ENCODE measurements around the gene PANK4.

The PANK4 gene

GRCh38 chr1:2522230-2522629 is 4.2 kb downstream of the PANK4 start:
- no peak for TF ChIP-seq ZNF274 (IDR thresholded peaks at IDR 0.05; ENCODE audit: low read depth, low read length)
- H3K4me3 ChIP-seq (ENCODE audit: low read length): no peak overlapping the region

DNA sequence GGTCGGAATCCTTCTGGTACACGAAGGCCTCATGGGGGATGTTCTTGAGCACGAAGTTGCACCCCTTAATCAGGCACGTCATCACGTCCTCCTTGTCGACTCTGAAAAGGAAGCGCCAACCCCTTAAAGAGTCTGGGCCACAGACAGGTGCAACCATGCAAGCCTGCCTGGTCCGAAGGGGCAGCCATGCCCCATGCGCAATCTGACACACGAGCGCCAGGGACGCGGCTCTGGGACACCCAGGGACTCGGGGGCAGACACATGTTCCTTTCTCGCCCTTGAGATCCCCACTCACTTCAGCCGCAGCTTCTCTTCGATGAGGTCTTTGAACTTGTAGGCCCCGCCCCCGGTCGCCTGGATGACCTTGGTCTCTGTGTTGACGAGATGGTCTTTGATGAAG is 5.6 kb downstream of the PANK4 start:
- no peak overlapping the region for H3K4me3 ChIP-seq (ENCODE audit: low read length)
- no peak for TF ChIP-seq ZNF274 (IDR thresholded peaks at IDR 0.05; ENCODE audit: low read depth, low read length)

- TF ChIP-seq ZNF274 (IDR thresholded peaks at IDR 0.05; ENCODE audit: low read depth, low read length): no peak
- H3K4me3 ChIP-seq (ENCODE audit: low read length): no peak overlapping the region
Measured at GRCh38 chr1:2520206-2520605, 6.2 kb downstream of the PANK4 start.

- H3K4me3 ChIP-seq (ENCODE audit: low read length): no peak overlapping the region
Measured at GRCh38 chr1:2519729-2520128, 6.7 kb downstream of the PANK4 start.

GRCh38 chr1:2519029-2519685 is 7.2 kb downstream of the PANK4 start:
- H3K4me3 ChIP-seq (ENCODE audit: low read length): no peak overlapping the region
- TF ChIP-seq ZNF274 (IDR thresholded peaks at IDR 0.05; ENCODE audit: low read depth, low read length): no peak

More at GRCh38 chr1:2519729-2520128, 6.7 kb downstream of the PANK4 start:
- no peak for TF ChIP-seq ZNF274 (IDR thresholded peaks at IDR 0.05; ENCODE audit: low read depth, low read length)

DNA sequence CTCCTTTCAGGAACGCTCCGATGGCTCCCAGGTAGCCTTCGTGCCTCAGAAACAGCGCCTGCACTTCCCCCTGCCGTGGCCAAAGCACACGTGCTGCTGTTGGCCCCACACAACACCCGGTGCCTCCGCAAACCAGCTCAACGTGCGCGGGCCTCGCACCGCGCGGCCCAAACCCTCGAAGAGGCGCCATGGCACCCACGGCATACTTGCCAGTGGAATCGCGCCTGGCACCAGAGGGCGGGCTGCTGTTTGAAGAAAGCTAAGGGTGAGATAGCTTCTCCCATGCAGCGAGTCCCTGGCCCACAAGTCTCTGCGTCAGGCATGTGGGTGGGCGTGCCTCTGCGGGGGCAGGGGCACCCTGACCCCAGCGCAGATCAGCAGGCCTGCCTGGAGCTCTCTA is 7.9 kb downstream of the PANK4 start:
- no peak overlapping the region for H3K4me3 ChIP-seq (ENCODE audit: low read length)
- no peak for TF ChIP-seq ZNF274 (IDR thresholded peaks at IDR 0.05; ENCODE audit: low read depth, low read length)

DNA sequence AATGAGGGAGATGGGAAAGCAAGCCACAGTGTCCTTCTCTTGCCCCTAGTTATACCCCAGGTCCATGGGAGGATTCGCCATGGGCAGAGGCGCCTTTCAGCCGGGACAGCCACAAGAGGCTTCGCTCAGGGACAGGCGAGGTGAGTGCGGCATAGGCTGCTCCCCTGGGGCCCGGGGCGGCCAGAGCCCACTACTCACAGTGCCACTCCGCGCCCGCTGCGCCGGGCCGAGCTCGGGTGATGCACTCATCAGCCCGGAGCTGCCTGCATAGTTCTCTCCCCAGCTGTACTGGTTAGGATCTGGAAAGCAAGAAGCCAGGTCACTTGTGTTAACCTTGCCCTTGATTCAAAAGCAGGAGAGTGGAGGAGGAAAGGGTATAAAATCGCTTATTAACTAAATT is 8.4 kb downstream of the PANK4 start:
- no peak for TF ChIP-seq ZNF274 (IDR thresholded peaks at IDR 0.05; ENCODE audit: low read depth, low read length)
- H3K4me3 ChIP-seq (ENCODE audit: low read length): no peak overlapping the region

GRCh38 chr1:2516946-2517345 is 9.4 kb downstream of the PANK4 start:
- no peak overlapping the region for H3K4me3 ChIP-seq (ENCODE audit: low read length)
- no peak for TF ChIP-seq ZNF274 (IDR thresholded peaks at IDR 0.05; ENCODE audit: low read depth, low read length)

- TF ChIP-seq ZNF274 (IDR thresholded peaks at IDR 0.05; ENCODE audit: low read depth, low read length): no peak
- H3K4me3 ChIP-seq (ENCODE audit: low read length): no peak overlapping the region
Measured at GRCh38 chr1:2516124-2516523, 10.3 kb downstream of the PANK4 start.

DNA sequence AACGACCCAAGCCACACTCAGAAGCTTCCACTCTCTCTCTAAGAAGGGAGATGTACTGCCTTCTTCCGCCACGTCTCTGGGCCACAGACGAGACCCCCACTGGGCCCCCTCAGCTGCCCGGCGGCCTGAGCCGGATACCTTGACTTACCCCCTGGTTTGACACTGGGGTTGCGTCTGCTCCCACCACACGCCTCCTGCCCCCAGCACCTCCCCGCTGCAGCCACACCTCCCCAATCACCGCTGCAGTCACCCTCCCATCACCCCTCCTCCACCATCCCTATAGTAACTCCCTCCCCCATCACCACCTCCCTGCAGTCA is 10.7 kb downstream of the PANK4 start:
- no peak overlapping the region for H3K4me3 ChIP-seq (ENCODE audit: low read length)
- TF ChIP-seq ZNF274 (IDR thresholded peaks at IDR 0.05; ENCODE audit: low read depth, low read length): no peak

GRCh38 chr1:2514863-2515762 is 11.3 kb downstream of the PANK4 start:
- no peak for TF ChIP-seq ZNF274 (IDR thresholded peaks at IDR 0.05; ENCODE audit: low read depth, low read length)

DNA sequence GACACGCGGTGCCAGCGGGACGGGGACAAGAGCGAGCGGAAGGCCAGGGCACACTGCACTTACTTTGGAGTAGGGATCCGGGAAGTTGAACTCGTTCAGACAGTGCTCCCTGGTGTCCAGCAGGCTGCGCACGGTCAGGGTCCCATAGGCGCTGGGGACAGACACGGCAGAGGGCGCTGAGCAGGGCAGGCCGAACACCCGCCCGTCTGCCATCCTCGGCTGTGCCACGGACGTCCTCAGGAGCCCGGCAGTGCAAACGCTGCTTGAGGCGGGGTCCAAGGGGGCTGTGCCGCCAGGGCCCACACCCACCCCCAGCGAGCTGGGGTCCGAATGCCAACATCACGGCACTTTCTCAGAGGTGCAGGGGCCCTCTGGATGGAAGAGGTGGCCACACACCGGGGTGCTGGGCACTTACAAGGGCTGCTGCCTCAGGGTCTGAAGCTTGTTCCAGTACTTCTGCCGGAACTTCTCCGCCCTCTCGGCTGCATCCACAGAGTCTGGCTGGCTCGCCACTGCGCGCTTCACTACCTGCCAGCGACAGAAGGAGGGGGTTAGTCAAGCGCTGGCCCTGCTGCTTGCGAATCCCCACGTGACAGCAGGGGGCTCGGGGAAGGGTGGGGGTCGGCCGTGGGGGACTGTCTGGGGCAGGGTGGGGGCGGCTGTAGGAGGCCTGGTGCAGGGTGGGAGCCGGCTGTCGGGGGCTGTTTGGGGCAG is 12.3 kb downstream of the PANK4 start:
- H3K4me3 ChIP-seq (ENCODE audit: low read length): no peak overlapping the region
- no peak for TF ChIP-seq ZNF274 (IDR thresholded peaks at IDR 0.05; ENCODE audit: low read depth, low read length)

More at GRCh38 chr1:2514863-2515762, 11.3 kb downstream of the PANK4 start:
- no peak overlapping the region for H3K4me3 ChIP-seq (ENCODE audit: low read length)

- TF ChIP-seq ZNF274 (IDR thresholded peaks at IDR 0.05; ENCODE audit: low read depth, low read length): no peak
- no peak overlapping the region for H3K4me3 ChIP-seq (ENCODE audit: low read length)
Measured at GRCh38 chr1:2512862-2513421, 13.5 kb downstream of the PANK4 start.

DNA sequence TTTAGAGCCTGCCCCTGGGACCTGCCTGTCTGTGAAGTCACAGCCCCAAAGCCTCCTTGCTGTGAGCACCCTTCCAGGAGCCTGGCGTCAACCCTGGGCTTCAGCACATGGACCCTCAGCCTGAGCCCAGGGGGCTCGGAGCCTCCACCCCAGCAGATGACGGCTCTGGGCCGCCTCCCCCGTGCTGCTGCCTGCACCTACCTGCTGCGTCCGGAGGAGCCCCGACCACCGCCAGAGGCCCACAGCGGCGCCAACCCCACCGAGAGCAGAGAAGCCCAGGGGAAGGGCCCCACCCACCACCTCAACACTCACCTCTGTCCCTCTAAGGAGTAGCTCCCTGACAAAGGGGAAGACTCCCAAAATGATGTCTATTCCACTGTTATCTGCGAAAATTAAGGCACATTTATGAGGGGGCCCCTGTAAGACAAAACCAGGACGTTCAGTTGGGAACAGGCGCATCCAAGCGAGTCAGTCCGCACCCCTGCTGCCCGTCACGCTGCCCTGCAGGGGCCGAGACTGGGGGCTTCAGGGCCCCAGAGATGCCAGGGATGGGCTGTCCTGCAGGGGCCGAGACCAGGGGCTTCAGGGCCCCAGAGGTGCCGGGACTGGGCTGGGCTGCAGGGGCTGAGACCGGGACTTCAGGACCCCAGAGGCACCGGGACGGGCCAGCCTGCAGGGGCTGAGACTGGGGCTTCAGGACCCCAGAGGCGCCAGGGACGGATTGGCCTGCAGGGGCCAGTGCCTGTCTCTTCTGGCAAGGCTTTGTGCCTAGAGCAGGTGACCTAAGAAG is 15.8 kb downstream of the PANK4 start:
- H3K4me3 ChIP-seq (ENCODE audit: low read length): no peak overlapping the region
- TF ChIP-seq ZNF274 (IDR thresholded peaks at IDR 0.05; ENCODE audit: low read depth, low read length): no peak

Data from GM08714 (cell line).